DMS153 treated with DMSO at 0.1 percent for 48 hours (cell line): ENCODE data around the gene COL21A1.

ENCODE experiments used
- DNase-seq: peaks from one replicate; lab custom pipeline; 2025; ENCODE audit not compliant: unreplicated experiment; lab: John Stamatoyannopoulos, UW

The COL21A1 gene

DNA sequence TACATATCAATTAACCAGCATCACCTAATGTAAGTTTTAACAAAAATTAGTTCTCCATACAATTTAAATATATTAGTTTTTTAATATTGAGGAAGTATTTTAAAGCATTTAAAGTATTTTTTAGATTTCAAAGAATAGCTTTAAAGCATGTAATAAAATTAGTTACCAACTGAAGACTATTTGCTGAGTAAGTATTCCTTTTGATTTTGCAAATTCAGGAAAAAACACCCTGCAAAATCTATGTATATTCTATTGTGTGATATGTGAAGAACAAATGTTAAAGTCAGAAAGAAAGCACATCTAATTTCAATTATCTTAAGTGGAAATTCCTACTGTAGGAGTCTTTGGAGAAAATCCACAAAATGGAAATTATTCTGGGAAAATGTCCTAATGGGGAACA is 107.3 kb downstream of the COL21A1 start:
- no peak for DNase-seq

DNA sequence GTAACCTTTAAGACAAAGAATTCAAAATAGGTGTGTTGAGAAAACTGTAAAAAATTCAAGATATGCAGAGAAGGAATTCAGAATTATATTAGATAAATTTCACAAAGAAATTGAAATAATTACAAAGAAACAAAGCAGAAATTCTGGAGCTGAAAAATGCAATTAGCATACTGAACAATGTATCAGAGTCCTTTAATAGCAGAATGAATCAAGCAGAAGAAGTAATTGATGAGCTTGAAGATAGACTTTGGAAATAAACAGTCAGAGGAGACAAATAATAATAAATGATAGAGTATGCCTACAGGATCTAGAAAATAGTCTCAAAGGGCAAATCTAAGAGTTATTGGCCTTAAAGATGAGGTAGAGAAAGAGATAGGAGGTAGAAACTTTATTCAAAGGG is 131.7 kb downstream of the COL21A1 start:
- no peak for DNase-seq

DNA sequence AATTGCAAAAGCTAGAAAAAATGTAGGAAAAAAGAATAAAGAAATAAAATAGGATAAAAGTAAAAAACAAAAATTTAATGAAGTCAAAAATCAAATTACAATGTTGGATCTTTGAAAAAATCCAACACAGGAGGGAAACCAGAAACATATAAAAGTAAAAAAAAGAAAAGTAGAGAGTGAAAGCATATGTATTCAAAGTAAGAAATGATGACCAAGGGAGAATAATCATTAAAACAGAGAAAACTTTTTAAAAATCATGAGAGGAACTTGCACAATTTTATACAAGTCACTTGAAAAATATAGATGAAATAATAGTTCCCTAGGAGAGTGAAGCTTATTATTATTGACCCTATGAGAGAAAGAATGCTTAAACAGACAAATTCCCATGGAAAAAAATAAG is 138.2 kb downstream of the COL21A1 start:
- no peak for DNase-seq

DNA sequence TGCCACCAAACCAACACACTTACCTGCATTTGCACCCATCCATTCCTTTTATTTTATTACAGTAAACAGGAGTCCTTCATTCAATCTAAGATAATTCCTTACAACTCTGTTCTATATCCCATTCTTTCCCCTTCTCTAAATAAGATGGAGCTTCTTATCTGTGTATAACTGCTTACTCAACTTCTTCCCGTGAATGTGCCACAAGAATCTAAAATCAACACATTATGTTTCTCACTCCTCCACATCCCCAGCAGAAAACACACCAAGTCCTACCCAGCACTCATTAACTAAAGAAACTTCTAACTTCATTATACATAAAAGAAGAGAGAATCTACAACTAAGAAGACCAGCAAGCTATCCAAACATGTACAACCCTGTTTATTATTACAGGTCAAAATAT is 141.1 kb downstream of the COL21A1 start:
- DNase-seq, result no peak

DNA sequence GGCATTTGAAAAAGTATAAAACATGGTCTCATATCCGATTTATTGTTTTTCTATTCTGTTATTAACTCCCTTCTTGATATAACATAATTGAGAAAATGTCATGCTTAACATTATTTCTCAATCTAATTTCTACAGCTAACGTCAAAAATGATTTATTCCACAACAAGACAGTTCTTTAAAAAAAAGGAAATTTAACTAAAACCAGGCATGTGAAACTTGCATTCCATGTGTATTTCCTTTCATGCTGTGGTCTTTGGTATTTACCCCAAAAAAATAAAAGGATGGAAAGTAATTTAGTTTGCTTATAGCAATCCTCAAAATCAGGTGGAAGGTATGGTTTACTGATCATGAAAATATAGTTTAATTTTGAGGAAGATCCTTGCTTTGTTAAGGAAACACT is 142.8 kb downstream of the COL21A1 start:
- no peak for DNase-seq

DNA sequence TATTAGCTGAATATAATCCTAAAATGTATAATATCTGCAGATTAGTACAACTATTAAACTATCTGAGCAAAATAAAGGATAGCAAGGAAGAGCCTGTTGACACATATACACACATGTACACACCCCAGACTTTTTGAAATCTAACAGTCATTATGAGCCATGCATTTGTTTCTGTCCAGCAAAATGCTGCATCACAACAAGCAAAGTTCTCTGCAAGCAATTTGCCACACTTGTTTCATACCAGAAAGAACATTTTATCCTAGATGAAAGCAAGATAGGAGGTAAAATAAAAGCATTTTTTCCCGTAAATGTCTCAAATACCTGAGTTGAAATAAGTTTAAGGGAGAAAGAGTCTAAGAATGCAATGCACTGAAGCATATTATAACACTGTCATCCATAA is 145.2 kb downstream of the COL21A1 start:
- DNase-seq, result no peak

DNA sequence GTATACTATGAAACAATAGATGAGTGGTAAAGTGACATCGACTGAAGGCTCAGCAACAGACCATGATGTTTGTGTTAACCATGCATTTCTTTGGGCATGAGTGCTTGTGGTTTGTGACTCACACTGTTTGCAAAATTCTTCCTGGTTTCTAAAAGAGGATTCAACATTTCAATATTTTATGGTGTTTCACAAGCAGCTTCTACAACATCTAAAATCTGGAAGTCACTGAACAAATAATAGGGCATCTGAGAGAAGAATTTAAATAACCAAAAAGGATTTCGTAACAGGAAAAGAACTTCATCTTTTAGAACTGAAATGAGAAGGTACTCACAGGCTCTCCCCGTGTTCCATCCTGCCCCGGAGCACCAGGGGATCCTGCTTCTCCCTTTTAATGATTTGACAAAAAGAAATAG is 146.2 kb downstream of the COL21A1 start:
- DNase-seq, result peak; percentile 12

DNA sequence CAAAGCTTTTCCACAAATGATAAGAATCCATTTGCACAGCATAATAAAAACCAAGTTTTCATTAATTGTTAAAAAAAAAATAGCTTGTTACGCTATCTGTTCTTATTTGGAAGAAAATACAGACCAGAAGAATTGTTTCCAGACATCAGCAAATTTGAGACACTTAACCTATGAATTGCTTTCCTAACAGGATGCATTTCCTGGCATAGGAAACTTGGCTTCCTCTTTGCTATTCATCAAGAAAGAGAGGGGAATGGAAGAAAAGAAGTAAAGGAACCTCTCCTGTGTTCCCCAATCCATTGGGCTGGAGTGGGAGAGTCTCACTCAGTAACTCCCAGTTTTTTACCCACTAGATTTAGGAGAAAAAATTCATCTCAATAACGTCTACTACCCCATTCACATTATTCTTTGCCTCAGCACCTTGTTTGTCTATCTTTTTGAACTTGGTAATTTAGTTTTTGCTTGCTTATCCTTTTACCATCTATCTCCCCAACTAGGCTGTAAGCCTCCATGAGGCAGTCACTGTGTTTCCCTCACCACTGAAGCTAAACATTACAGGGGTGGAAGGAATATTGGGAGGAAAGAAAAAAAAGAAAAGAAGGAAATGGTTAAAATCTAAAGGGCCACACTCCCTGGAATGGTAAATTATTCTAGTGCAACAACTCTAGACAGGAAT is 150.3 kb downstream of the COL21A1 start:
- no peak for DNase-seq

DNA sequence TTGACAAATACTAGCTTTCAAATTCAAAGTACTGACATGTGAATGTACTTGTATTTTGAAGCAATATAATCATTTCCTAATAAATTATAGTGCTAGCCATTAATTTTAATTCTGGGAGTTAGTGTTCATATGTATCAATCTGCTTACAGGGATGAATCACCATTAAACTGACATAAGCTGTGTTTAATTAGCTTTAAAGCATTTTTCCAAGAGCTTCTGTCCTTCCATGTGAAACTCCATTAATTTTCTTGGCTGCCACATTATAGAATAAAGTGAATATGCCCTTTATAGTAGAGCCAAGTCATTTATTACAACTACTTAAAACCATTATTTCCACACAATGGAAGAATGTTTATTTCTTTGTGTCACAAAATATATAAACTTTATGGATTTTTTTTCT is 150.8 kb downstream of the COL21A1 start:
- no peak for DNase-seq

DNA sequence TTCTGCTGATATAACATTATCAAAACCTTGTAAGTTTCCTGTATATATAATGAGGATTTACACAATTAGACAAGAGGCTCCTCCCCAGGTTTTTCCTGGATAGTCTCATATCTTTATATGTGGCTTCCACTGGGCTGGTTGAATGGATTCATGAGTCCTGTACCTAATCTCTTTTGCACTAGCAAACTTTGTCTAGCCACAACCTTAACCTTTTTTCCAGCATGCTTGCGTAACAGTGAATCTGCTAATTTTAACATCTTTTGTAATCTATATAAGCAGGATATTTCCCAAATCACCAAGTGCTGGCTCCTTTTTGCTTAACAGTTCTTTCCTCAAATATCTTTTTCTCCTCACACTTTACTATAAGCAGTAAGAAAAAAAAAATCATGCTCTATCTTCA is 153.6 kb downstream of the COL21A1 start:
- DNase-seq, result no peak

DNA sequence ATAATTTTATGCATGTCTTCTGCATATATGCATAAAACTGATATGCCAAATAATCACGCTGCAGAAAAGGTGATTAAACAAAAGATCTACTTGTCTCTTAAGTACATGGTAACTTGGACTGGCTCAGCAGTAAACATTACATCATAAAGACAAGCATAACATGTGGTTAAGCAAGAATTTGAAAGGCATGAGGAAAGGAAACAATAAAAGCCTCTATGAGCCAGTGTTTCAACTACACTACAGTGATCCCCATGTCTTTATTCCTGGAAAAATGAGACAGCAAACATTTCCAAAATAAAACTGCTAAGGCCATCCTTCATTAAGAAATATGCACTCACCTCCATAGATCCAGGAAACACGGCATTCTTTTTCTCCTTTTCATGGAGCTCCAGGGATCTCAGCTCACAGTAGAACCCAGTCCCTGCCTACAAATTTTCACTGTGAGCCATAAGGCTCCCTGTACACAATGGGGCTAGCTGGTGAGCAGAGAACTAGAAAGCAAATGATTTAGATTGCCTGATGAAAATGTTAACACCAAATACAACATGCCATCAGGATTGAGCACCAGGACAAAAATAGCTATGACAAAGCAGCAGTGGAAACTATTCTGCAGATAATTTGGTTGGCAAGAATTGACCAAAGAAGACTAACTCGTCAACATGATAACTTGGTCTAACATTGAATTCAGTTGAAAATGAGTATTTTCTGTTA is 156.1 kb downstream of the COL21A1 start:
- peak; percentile 25 for DNase-seq

DNA sequence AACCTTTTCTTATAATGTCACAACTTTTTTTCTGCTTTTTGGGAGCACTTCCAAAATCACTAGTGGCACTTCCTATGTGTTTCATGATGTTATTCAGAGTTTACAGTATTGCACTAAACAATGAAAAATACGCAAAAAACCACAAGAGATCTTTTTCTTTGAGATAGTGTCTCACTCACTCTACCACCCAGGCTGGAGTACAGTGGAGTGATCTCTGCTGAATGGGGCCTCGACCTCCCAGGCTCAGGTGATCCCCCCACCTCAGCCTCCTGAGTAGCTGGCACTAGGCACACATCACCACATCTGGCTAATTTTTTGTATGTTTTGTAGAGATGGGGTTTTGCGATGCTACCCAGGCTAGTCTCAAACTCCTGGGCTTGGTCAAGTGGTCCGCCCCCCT is 158.7 kb downstream of the COL21A1 start:
- no peak for DNase-seq

DNA sequence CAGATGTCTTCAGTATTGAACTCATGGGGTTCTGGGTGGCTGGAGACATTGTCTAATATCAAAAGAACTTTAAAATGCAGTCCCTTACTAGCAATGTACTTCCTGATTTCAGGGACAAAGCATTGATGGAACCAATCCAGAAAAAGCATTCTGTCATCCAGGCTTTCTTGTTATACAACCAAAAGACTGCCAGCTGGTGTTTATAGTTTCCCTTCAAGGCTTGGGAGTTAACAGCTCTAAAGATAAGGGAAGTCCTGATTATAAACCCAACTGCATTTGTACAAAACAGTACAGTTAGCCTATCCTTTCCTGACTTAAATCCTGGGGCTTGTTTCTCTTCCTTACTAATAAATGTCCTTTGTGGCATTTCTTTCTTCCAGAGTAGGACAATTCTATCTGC is 160.0 kb downstream of the COL21A1 start:
- no peak for DNase-seq

DNA sequence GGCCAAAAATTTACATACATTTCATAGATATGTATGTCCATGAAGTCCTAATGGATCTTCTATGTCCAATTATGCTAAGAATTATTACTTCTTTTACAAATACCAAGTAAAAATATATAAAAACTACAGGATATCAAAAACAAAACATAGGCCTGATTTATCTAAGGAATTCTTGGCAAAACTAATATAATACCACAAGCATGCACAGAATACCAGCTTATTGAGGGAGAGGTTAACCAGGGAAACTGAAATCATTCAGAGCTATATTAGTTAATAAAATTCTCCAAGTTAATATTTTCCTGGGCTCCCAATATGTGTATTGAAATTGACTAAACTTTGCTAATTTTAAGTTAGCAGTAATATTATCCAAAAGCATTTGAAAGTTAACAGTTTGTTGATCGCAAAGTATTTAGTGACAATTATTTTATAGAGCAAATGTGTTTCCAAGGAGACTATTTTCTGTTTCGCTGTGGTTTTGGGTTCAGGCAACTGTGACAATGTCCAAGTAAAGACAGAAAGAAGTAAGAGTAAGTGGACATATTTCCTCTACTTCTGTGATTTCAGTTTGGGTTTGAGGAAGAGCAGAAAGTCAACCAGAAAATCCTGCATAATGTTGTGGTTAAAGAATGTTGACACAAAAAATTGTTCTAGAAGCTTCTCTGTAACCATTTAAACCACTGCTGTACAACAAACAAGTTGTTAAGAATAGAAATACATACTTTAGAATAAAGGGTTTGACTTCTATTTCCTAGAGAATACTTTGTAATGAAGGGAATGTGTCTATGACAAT is 167.4 kb downstream of the COL21A1 start:
- DNase-seq, result no peak

DNA sequence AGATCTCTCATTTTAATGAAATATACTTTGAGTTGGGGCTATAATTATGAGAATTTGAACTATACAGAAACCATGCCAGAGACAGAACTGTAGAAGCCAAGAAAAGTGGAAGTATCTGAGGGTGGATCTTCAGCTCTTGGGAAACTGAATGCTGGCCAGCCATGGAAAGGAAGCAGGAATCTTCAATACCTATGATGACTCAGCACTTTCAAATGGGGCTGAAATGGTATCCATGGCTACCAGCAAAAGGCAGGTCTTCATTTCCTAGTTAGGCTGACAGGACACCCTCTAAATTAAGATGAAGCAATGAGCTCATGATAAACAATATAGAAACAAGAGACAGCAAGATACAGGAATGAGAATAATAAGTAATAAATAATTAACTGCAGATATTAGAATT is 171.3 kb downstream of the COL21A1 start:
- no peak for DNase-seq

DNA sequence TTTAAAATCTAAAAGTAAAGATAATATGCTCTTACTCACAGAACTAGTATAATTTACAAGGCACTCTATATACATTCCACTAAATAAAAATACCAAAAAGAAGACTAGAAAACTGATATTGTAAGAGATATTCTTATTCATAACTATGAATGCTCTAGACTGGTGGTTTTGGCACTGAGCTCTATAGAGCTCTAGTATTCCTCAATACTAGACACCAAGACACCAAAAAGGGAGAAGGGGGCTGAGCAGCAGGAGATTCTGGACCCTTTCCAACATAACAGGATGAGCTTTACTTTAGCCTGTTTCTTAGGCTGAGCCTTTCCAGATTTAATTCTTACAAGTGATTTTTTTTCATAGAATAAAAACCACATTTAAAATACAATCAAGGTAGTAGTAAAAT is 173.6 kb downstream of the COL21A1 start:
- no peak for DNase-seq

DNA sequence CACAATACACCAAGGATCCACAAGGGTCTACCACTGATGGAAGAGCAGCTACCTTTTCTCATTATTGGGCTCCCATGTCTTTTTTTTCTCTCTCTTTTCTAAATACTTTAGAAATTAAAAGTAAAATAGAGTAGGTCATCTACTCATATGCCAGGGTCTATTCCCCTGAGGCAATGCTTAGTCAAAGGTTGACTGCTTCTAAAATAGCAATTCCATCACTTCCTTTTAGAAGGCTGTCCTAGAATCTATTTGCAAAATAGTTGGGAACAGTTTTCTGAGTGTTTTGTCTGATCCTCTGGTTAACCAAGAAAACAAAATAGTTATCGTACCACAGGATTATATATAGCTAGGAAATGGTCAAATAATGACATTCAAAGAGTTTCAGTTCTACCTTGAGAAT is 174.1 kb downstream of the COL21A1 start:
- no peak for DNase-seq

DNA sequence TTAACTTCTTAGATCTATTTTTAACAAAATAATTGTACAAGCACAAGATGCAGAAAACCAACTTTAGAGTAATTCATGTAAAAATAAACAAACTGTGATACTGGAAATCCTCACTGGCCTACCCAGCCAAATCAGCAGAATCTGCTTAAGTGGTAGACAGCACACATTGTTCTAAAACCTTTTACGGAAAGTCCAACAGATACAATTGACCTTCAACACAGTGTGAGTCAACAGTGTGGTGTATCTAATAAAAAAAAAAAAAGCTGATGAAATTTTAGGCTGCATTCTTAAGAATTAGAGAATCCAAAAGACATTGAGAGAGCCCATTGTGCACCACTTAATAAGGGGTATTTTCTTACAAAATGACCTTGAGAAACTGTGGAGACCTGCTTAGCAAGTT is 174.5 kb downstream of the COL21A1 start:
- no peak for DNase-seq

DNA sequence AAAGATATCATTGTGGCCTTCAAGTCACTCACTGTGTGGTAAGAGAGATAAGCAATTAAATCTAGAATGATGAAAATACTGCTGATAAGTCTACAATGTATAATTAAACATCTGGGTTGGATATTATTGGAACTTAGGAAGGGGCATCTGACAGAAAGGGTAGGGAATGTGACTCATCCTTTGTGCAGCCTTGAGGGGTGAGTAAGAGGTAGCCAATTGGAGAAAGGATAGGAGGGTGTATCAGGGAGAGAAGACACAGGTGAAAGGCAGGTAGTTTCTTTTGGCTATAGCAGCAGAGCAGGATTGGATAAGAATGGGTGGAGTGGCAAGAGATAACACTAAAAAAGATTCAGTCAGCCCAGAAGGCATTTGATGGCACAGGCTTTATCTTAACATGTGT is 182.0 kb downstream of the COL21A1 start:
- no peak for DNase-seq

DNA sequence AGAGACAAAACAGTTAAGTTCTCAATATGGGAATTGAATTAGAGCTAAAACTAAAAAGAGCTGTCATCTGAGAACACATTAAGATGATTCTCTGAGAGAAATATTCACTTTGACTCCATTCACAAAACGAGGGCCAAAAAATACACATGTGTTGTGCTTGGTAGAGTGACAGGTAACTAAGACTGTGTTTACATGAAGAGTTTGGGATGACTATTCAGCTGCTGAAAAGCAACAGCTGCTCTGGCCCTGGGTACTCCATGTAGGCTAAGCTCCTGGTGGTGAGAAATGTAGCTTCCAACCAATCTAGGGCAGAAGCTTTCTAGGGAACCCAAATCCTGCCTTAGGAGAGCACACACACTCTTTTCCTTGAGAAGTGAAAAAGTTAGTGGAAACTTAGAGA is 184.5 kb downstream of the COL21A1 start:
- no peak for DNase-seq

DNA sequence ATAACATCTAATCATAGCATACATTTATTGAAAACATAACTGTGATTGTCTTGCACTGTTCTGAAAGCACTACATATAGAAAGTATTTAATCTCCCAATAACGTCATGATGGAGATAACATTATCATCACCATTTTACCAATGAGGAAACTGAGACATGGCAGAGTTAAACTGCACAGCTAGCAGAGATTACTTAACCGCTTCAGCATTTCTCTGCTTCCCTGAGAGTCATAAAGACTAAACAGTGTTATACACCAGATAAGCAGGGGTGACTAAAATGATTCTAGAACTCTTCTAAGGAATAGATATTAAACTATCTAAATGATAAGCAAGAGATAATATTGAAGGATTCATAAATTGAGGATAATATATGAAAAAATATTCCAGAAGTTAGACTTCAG is 188.7 kb downstream of the COL21A1 start:
- no peak for DNase-seq

DNA sequence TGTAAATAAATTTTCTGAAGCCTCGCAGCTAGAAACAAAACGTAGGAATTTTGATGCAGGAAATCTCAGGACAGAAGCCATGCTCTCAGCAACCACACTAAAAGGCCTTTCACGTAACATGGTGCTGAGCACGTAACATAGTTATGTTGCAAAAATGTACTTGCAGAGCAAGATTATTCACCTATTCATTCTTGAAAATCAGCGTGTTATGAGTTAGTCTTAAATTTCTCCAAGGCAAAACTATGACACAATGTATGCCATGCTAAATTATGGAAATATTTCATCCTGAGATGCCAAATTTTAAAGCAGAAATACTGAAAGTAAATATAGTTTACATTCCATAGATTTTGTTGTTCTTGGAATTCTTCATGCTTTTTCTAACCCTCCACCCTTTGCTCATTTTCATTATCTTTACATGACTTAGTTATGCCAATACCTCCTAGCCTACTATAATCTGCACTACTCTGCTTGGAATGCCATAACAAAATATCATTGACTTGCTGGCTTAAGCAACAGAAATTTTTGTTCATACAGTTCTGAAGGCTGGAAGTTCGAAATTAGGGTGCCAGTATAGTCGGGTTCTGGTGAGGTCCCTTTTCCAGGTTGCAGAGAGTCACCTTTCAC is 192.2 kb downstream of the COL21A1 start:
- no peak for DNase-seq
